HepG2 (cell line): ENCODE data around the gene UAP1L1. TPM values are rescaled to one million over a fixed set of nuclear protein-coding genes. Genes with fewer than 3 reads are reported as not detected.

Source experiments
- FOXA1 ChIP-seq, 2 experiments: fragments of 450-650 bp in 1 of 2; sonication (generic) in 1 of 2; formaldehyde crosslinking in 1 of 2; IDR thresholded peaks; 2 replicates each; pipeline versions ENCODE4 v1.4.0 to v1.6.1; 2016 to 2020; ENCODE audit warnings: missing genetic modification reagents in 1 of 2
- HIC2 ChIP-seq: sonication (generic); formaldehyde crosslinking; IDR thresholded peaks from 2 replicates; pipeline ENCODE4 v1.9.0; 2022; ENCODE audit warnings: low read depth, missing genetic modification reagents
- PLSCR1 ChIP-seq: sonication (generic); formaldehyde crosslinking; IDR thresholded peaks from 2 replicates; pipeline ENCODE4 v1.5.0; 2020; ENCODE audit warnings: missing genetic modification reagents, mild to moderate bottlenecking, borderline replicate concordance
- SKIL ChIP-seq: sonication (generic); formaldehyde crosslinking; IDR thresholded peaks from 2 replicates; pipeline ENCODE4 v1.8.0; 2022; ENCODE audit warnings: missing genetic modification reagents, mild to moderate bottlenecking, moderate library complexity, borderline replicate concordance
- SOX5 ChIP-seq: IDR thresholded peaks from 2 replicates; pipeline ENCODE4 v1.6.1; 2016; ENCODE audit warnings: borderline replicate concordance
- ZBTB26 ChIP-seq: IDR thresholded peaks from 2 replicates; pipeline ENCODE4 v1.6.1; 2016; ENCODE audit warnings: missing compliant biosample characterization, missing genetic modification reagents, borderline replicate concordance
- ZNF335 ChIP-seq: sonication (generic); formaldehyde crosslinking; IDR thresholded peaks from 2 replicates; pipeline ENCODE4 v1.4.0; 2020; ENCODE audit warnings: missing genetic modification reagents
- ZNF687 ChIP-seq: sonication (generic); formaldehyde crosslinking; IDR thresholded peaks from 2 replicates; pipeline ENCODE4 v1.5.1; 2020; ENCODE audit warnings: mild to moderate bottlenecking, missing genetic modification reagents, moderate library complexity
- polyA plus RNA-seq, 8 experiments: library from polyadenylated mRNA; depleted of rRNA in 3 of 8; stranded (reverse) in 7 of 8; unstranded in 1 of 8; fragments of >200 nt; fragmentation: Illumina TruSeq in 4 of 8; extraction: Trizol in 4 of 8; gene quantifications; 2 replicates each; pipeline versions ENCODE4 v1.2.1 to v1.2.3, GENCODE V29; 2011 to 2016; ENCODE audit warnings: low read depth in 4 of 8, missing spikeins in 1 of 8, mixed read lengths in 1 of 8; ENCODE audit not compliant: insufficient read depth in 1 of 8
- total RNA-seq, 5 experiments: library from RNA; depleted of rRNA; stranded (reverse); fragments of >200 nt; fragmentation: Illumina TruSeq; extraction: Trizol; gene quantifications; 2 replicates each; pipeline ENCODE4 v1.2.3, GENCODE V29; 2016; ENCODE audit warnings: low read depth in 1 of 5

UAP1L1 gene
- total and polyA plus RNA-seq, 2 of the 13 experiments (the other 11 are each of a cell fraction or from before 2014, with no cell fraction given), result 5.4 to 6.4 TPM

- TF ChIP-seq PLSCR1 (no peak), ZBTB26 (CRISPR knock-in tag) (no peak), SOX5 (CRISPR knock-in tag) (peak; percentile 20; the same call in 1 of the 2 replicates), HIC2 (peak; percentile 59; the same call in 1 of the 2 replicates), FOXA1 (IDR thresholded peaks at IDR 0.05) (no peak), FOXA1 (CRISPR knock-in tag; IDR thresholded peaks at IDR 0.05) (peak; percentile 73), ZNF335 (CRISPR knock-in tag) (no peak), SKIL (peak; percentile 41; the same call in 1 of the 2 replicates), ZNF687 (CRISPR knock-in tag) (peak; percentile 79)
Measured at GRCh38 chr9:137116027-137116507, 38.8 kb downstream of the UAP1L1 start (continued).
